ENCODE results near the gene HOOK2.

GRCh38 chr19:12737835-12738351 lies 37.5 kb downstream of the HOOK2 start:
- no peak for TF ChIP-seq CTCF (IDR thresholded peaks at IDR 0.05; ENCODE audit: poor library complexity)
- TF ChIP-seq EZH2 (IDR thresholded peaks at IDR 0.05; ENCODE audit: borderline replicate concordance), result no peak
